GM12872 (cell line): Measurements from ENCODE around the gene ZNF593.

Experiments
- TF ChIP-seq, protein P1 (sequence below): IDR thresholded peaks from 3 replicates; pipeline ENCODE4 v1.5.1; 2011; ENCODE audit warnings: low read depth, mild to moderate bottlenecking, low read length, moderate library complexity; ENCODE audit not compliant: insufficient read depth

The ZNF593 gene

DNA sequence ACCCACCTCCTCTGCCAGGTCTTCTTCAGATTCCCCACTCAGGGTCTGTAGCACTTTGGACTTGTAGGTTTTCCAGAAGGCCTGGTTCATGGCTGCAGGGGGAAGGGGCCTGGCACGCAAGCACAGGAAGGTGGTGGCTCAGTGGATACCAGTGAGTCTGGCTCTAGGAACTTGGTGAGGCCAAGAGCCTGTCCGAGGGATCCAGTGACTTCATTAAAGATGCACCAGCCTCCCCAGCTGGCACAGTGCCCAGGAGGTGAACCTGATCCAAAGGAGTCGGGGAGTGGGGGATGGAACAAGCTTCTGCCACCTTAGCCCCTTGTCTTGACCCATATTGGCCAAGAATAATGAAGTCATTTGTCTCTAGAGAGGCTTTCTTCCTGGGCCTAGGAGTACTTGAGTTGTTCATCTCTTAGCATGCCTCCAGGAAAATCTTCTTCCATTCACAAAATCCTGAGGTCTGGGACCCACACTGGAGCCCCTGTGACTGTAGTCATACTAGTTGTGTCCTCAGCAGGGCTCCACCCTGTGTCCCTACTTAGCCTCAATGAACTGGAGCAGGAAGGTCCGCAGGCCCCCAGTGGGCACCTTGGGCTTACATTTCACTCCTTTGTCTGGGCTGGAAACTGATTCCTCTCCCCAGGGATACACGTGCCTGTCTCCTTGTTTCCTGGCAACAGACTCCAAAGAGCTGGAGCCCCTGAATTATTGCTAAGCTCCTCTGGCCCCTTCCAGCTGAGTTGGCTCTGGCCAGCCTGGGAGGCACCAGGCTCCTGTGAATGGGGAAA, 1.1 kb upstream of the ZNF593 start, which contains the start of gene C1orf232:
C1orf232 (minus strand) TSS at position 554 of the 788 bp plus-strand sequence; CDS start at position 90, 464 bp downstream.
- TF ChIP-seq, protein P1, sequence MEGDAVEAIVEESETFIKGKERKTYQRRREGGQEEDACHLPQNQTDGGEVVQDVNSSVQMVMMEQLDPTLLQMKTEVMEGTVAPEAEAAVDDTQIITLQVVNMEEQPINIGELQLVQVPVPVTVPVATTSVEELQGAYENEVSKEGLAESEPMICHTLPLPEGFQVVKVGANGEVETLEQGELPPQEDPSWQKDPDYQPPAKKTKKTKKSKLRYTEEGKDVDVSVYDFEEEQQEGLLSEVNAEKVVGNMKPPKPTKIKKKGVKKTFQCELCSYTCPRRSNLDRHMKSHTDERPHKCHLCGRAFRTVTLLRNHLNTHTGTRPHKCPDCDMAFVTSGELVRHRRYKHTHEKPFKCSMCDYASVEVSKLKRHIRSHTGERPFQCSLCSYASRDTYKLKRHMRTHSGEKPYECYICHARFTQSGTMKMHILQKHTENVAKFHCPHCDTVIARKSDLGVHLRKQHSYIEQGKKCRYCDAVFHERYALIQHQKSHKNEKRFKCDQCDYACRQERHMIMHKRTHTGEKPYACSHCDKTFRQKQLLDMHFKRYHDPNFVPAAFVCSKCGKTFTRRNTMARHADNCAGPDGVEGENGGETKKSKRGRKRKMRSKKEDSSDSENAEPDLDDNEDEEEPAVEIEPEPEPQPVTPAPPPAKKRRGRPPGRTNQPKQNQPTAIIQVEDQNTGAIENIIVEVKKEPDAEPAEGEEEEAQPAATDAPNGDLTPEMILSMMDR, result no peak

DNA sequence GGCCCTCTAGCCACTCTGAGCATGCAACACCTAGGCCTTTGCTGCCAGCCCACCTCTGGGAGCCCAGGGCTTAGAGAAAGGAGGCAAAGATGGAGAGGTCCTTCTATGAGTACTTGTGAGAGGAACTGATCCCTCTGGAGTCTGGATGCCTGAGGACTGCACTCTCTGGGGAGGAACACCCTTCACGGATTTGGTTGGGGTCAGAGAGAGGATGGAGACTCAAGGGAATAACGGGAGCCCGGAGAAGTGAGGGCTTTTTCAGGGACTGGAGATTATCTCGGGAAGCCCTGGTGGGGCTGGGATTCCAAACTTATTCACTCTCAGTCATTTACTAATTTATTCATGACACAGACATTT, 532 bp upstream of the ZNF593 start:
- TF ChIP-seq, protein P1, result no peak

DNA sequence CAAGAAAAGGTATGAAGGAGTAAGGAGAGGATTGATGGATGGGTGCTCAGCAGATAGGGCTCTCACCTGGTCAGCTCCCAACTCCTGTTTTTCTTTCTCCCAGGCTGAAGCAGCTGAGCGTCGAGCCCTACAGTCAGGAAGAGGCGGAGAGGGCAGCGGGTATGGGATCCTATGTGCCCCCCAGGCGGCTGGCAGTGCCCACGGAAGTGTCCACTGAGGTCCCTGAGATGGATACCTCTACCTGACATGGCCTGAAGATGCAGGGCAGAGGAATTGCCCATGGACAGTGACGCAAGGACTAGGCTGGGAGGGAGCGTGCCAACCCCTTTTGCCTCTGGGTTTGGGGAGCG, 739 bp downstream of the ZNF593 start:
- TF ChIP-seq, protein P1, result no peak

DNA sequence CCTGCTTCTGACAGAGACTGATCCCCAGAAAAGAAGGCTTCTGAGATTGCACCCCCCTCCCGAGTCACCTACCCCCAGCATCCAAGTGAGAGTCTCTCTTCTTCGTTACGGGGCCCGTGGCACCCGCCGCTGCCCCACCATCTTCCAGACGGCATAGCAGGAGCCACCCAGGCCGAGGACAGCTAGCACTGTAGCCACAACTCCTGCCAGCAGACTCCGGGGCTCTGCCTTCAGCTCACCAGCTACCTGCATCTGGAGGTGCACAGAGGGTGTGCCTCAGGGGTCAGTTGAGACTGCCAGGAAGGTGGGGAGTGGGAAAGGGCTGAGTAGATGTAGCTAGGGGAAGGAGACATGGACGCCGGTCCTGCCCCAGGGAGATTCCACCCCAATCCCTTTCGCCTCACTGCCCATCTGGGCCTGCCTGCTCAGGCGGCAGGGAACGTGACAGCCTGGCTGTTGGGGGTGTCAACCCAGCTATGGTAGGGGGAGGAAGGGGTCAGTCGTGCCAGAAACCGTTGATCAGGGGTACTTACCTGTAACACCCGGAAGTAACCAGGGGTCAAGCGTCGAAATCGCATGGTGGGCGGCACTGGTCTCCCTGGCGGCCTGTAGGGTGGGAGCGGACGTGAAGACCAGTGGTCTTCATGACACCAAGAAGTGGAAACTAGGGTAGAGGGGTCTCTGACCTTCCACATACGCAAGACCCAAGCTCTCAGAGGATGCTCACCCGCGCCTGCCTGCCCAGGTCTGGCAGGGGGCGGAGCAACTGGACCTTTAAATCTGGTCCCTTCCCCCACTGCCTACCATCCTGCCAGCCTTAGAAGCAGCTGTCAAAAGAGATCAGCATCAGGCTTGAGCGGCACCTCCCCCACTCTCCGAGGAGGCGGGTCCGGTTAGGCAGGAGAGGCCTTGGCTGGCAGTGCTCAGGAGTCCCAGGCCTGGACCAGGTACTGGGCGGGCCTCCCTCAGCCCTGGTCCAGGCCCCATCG, 1.7 kb downstream of the ZNF593 start, which contains the start of gene ZNF593OS:
ZNF593OS (minus strand) TSS at position 749 of the 989 bp plus-strand sequence; CDS start at position 578, 171 bp downstream.
- TF ChIP-seq, protein P1, result no peak

DNA sequence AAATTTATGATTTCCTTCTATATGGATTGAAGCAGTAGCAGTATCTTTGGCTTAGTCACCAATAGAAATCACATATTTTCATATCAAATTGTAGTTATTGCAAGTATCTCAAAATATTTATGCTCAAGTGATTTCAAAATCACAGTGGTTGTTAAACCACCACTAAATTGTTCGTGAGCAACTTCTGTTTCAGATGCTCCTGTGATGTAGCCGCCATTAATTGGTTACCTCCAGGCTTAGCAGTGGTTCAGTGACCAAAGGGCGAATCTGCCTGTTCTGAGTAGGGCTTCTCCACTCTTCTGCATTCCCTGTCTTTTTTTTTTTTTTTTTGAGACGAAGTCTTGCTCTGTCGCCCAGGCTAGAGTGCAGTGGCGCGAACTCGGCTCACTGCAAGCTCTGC, 5.6 kb downstream of the ZNF593 start:
- TF ChIP-seq, protein P1, result no peak

DNA sequence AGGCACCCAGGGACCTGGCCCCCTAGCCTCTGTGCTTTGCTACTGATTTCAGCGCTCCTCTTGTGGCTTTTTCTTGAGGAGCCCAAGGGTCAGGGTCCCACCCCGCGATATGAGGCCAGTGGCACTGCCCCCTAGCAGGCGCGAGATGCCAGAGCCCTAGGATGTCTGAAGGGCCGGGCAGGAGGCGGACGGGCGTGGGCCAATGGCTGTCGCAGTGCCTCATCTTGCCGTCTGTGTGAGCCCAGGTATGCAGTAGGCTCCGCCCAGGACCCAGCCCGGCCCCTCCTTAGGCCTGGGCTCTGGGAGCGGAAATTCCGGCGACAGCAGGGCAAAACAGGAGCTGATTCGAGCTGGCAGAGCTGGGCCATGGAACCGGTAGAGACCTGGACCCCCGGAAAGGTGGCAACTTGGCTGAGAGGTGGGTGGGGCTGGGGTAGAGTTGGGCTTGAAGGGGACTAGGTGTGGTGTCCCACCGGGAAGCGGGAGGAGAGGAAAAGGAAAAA, 7.5 kb downstream of the ZNF593 start, which contains the start of gene CNKSR1:
CNKSR1 (plus strand) TSS at position 310 of the 503 bp plus-strand sequence; CDS start at position 367, 57 bp downstream.
- TF ChIP-seq, protein P1, result no peak
